WTC11 (cell line): ENCODE data around the gene TPD52L3. TPM values are rescaled to one million over a fixed set of nuclear protein-coding genes. Genes with fewer than 3 reads are reported as not detected.

Experiments used
- ATAC-seq: fragments of 200-7000 bp; cut with Tn5 transposase; 2 replicates; pipeline ENCODE4 v1.10.0; 2021; ENCODE audit warnings: mild to moderate bottlenecking, moderate library complexity
- Bru-seq: library from RNA; stranded (reverse); fragments of 400-500 nt; gene quantifications from one replicate; lab custom pipeline; 2021; lab: Mats Ljungman, UMichigan
- CTCF ChIA-PET: fragments of 300-600 bp; sonication (Branson Sonifier 250); formaldehyde crosslinking; loops from one replicate; lab custom pipeline; 2021; ENCODE audit warnings: antibody characterized with exemption; lab: Charles Lee
- POLR2A ChIA-PET: fragments of 350-600 bp; sonication (Branson Sonifier 250); formaldehyde crosslinking; loops from one replicate; lab custom pipeline; 2021; ENCODE audit warnings: antibody characterized with exemption; lab: Charles Lee
- DNase-seq: peaks from one replicate; pipeline ENCODE4 v3.0.0; 2021; ENCODE audit warnings: low spot score
- H3K27ac Mint-ChIP-seq: 2 replicates; pipeline ENCODE4 v1.8.0; 2021; ENCODE audit warnings: mixed read lengths
- H3K27me3 Mint-ChIP-seq: 2 replicates; pipeline ENCODE4 v1.8.0; 2021; ENCODE audit warnings: low read depth, mild to moderate bottlenecking, moderate library complexity, mixed read lengths
- H3K36me3 Mint-ChIP-seq: 2 replicates; pipeline ENCODE4 v1.8.0; 2021; ENCODE audit warnings: mixed read lengths
- H3K4me1 Mint-ChIP-seq: 2 replicates; pipeline ENCODE4 v1.8.0; 2022; ENCODE audit warnings: mixed read lengths
- H3K4me3 Mint-ChIP-seq: 2 replicates; pipeline ENCODE4 v1.8.0; 2021; ENCODE audit warnings: mild to moderate bottlenecking, moderate library complexity, mixed read lengths
- H3K9me3 Mint-ChIP-seq: 2 replicates; pipeline ENCODE4 v1.8.0; 2021; ENCODE audit warnings: mixed read lengths
- E2F1 ChIP-seq: sonication (generic); formaldehyde crosslinking; IDR thresholded peaks from 2 replicates; pipeline ENCODE4 v1.8.0; 2022; ENCODE audit warnings: mild to moderate bottlenecking, missing genetic modification reagents
- ETV6 ChIP-seq: sonication (generic); formaldehyde crosslinking; IDR thresholded peaks from 2 replicates; pipeline ENCODE4 v1.8.1; 2022; ENCODE audit warnings: mild to moderate bottlenecking, missing genetic modification reagents
- NR3C1 ChIP-seq: sonication (generic); formaldehyde crosslinking; conservative IDR thresholded peaks from 2 replicates; pipeline ENCODE4 v1.8.1; 2023; ENCODE audit warnings: low read depth, mild to moderate bottlenecking, missing genetic modification reagents
- RORB ChIP-seq: fragments of 250-450 bp; sonication (Bioruptor Pico); IDR thresholded peaks from 2 replicates; pipeline ENCODE4 v1.9.0; 2021; ENCODE audit warnings: mild to moderate bottlenecking
- STAT6 ChIP-seq: sonication (generic); formaldehyde crosslinking; conservative IDR thresholded peaks from 2 replicates; pipeline ENCODE4 v1.8.1; 2023; ENCODE audit warnings: mild to moderate bottlenecking, low read depth, missing genetic modification reagents, moderate library complexity
- ZBTB21 ChIP-seq: sonication (generic); formaldehyde crosslinking; IDR thresholded peaks from 2 replicates; pipeline ENCODE4 v1.8.1; 2023; ENCODE audit warnings: mild to moderate bottlenecking, missing genetic modification reagents, borderline replicate concordance
- ZNF121 ChIP-seq: sonication (generic); formaldehyde crosslinking; IDR thresholded peaks from 2 replicates; pipeline ENCODE4 v1.8.0; 2023; ENCODE audit warnings: missing genetic modification reagents
- ZNF219 ChIP-seq: sonication (generic); formaldehyde crosslinking; IDR thresholded peaks from 2 replicates; pipeline ENCODE4 v1.8.0; 2023; ENCODE audit warnings: missing genetic modification reagents, mild to moderate bottlenecking, borderline replicate concordance
- ZNF423 ChIP-seq: fragments of 250-450 bp; sonication (Bioruptor Pico); IDR thresholded peaks from 2 replicates; pipeline ENCODE4 v2.1.2; 2022; ENCODE audit warnings: mild to moderate bottlenecking, moderate library complexity
- ZNF425 ChIP-seq: fragments of 250-450 bp; sonication (Bioruptor Pico); conservative IDR thresholded peaks from 2 replicates; pipeline ENCODE4 v1.9.0; 2021; ENCODE audit warnings: mild to moderate bottlenecking
- long read RNA-seq, 3 experiments: library from RNA in 1 of 3; library from capped mRNA in 1 of 3; library from polyadenylated mRNA in 1 of 3; unstranded in 2 of 3; stranded (forward) in 1 of 3; transcript quantifications; one replicate each; pipeline ENCODE4 v2.0.0, GENCODE V29; 2021
- total RNA-seq: library from RNA; stranded (reverse); gene quantifications from 3 replicates; pipeline ENCODE4 v1.2.3, GENCODE V29; 2021
- TF ChIP-seq, protein P1 (sequence below): sonication (generic); formaldehyde crosslinking; IDR thresholded peaks from 2 replicates; pipeline ENCODE4 v1.8.0; 2022; ENCODE audit warnings: missing genetic modification reagents
- TF ChIP-seq, protein P2 (sequence below): fragments of 250-450 bp; sonication (Bioruptor Pico); IDR thresholded peaks from 2 replicates; pipeline ENCODE4 v1.9.0; 2021; ENCODE audit warnings: mild to moderate bottlenecking, borderline replicate concordance
- TF ChIP-seq, protein P3 (sequence below): sonication (generic); formaldehyde crosslinking; IDR thresholded peaks from 2 replicates; pipeline ENCODE4 v1.8.1; 2023; ENCODE audit warnings: mild to moderate bottlenecking, moderate library complexity, missing genetic modification reagents
- TF ChIP-seq, protein P4 (sequence below): sonication (generic); formaldehyde crosslinking; IDR thresholded peaks from 2 replicates; pipeline ENCODE4 v1.8.1; 2023; ENCODE audit warnings: mild to moderate bottlenecking, missing genetic modification reagents
- TF ChIP-seq, protein P5 (sequence below): sonication (generic); formaldehyde crosslinking; IDR thresholded peaks from 2 replicates; pipeline ENCODE4 v1.8.0; 2022; ENCODE audit warnings: mild to moderate bottlenecking, missing genetic modification reagents

The TPD52L3 gene
- not detected in 3 replicates for total RNA-seq
- Bru-seq, nascent RNA, result not detected
- long read RNA-seq, experiment 1, result 0 reads
- long read RNA-seq, experiment 2, result 0 reads
- long read RNA-seq, experiment 3, result 0 reads

DNA sequence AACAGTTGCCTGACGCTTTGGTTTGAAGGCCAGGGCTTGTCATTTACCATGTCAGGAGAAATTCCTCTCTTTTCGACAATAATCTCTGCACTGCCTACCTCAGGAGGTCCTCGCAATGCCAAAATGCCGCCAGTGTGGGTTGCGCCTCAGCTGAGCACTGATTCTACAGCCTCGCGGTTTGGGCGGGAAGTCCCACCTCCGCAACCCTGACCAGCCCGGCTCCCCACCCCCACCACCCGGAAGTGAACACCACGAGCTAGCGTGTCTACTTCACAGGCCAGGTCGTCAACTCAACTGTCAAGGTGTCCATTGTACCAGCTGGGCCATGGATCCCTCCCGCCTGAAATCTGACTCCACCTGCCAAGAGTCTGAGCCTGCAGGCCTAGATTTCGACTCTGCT is at the start of gene TPD52L3:
TPD52L3 (plus strand) TSS at position 273 of the 400 bp plus-strand sequence. CDS start 221 bp downstream, outside the sequence.
- CTCF ChIA-PET, result interaction anchor here (0.7 to 1.2 kb wide), 3 partner anchors 18 to 442 kb away, joined by 3 read pairs; no protein-coding TSS in a partner anchor
- Mint-ChIP-seq H3K27me3 (peaks cover 4% of the 10 kb centered on the region), H3K9me3 (peaks cover 8% of the 10 kb centered on the region; the same call in 1 of the 2 replicates), H3K4me1 (peaks cover 8% of the 10 kb centered on the region), H3K36me3 (no peaks in the 10 kb centered on the region), H3K27ac (no peak within 1 kb of the TSS), H3K4me3 (no peak within 1 kb of the TSS)
- POLR2A ChIA-PET, result no interaction called here
- ATAC-seq (no peak), DNase-seq (no peak)
- TF ChIP-seq E2F1 (CRISPR knock-in tag), result no peak
- no peak for TF ChIP-seq ZNF121 (CRISPR knock-in tag)
- TF ChIP-seq, protein P1, sequence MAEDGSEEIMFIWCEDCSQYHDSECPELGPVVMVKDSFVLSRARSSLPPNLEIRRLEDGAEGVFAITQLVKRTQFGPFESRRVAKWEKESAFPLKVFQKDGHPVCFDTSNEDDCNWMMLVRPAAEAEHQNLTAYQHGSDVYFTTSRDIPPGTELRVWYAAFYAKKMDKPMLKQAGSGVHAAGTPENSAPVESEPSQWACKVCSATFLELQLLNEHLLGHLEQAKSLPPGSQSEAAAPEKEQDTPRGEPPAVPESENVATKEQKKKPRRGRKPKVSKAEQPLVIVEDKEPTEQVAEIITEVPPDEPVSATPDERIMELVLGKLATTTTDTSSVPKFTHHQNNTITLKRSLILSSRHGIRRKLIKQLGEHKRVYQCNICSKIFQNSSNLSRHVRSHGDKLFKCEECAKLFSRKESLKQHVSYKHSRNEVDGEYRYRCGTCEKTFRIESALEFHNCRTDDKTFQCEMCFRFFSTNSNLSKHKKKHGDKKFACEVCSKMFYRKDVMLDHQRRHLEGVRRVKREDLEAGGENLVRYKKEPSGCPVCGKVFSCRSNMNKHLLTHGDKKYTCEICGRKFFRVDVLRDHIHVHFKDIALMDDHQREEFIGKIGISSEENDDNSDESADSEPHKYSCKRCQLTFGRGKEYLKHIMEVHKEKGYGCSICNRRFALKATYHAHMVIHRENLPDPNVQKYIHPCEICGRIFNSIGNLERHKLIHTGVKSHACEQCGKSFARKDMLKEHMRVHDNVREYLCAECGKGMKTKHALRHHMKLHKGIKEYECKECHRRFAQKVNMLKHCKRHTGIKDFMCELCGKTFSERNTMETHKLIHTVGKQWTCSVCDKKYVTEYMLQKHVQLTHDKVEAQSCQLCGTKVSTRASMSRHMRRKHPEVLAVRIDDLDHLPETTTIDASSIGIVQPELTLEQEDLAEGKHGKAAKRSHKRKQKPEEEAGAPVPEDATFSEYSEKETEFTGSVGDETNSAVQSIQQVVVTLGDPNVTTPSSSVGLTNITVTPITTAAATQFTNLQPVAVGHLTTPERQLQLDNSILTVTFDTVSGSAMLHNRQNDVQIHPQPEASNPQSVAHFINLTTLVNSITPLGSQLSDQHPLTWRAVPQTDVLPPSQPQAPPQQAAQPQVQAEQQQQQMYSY (CRISPR knock-in tag), result no peak
- TF ChIP-seq, protein P2, sequence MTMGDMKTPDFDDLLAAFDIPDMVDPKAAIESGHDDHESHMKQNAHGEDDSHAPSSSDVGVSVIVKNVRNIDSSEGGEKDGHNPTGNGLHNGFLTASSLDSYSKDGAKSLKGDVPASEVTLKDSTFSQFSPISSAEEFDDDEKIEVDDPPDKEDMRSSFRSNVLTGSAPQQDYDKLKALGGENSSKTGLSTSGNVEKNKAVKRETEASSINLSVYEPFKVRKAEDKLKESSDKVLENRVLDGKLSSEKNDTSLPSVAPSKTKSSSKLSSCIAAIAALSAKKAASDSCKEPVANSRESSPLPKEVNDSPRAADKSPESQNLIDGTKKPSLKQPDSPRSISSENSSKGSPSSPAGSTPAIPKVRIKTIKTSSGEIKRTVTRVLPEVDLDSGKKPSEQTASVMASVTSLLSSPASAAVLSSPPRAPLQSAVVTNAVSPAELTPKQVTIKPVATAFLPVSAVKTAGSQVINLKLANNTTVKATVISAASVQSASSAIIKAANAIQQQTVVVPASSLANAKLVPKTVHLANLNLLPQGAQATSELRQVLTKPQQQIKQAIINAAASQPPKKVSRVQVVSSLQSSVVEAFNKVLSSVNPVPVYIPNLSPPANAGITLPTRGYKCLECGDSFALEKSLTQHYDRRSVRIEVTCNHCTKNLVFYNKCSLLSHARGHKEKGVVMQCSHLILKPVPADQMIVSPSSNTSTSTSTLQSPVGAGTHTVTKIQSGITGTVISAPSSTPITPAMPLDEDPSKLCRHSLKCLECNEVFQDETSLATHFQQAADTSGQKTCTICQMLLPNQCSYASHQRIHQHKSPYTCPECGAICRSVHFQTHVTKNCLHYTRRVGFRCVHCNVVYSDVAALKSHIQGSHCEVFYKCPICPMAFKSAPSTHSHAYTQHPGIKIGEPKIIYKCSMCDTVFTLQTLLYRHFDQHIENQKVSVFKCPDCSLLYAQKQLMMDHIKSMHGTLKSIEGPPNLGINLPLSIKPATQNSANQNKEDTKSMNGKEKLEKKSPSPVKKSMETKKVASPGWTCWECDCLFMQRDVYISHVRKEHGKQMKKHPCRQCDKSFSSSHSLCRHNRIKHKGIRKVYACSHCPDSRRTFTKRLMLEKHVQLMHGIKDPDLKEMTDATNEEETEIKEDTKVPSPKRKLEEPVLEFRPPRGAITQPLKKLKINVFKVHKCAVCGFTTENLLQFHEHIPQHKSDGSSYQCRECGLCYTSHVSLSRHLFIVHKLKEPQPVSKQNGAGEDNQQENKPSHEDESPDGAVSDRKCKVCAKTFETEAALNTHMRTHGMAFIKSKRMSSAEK (CRISPR knock-in tag), result no peak
- no peak for TF ChIP-seq STAT6 (CRISPR knock-in tag)
- TF ChIP-seq ZNF219, result no peak
- TF ChIP-seq, protein P3, sequence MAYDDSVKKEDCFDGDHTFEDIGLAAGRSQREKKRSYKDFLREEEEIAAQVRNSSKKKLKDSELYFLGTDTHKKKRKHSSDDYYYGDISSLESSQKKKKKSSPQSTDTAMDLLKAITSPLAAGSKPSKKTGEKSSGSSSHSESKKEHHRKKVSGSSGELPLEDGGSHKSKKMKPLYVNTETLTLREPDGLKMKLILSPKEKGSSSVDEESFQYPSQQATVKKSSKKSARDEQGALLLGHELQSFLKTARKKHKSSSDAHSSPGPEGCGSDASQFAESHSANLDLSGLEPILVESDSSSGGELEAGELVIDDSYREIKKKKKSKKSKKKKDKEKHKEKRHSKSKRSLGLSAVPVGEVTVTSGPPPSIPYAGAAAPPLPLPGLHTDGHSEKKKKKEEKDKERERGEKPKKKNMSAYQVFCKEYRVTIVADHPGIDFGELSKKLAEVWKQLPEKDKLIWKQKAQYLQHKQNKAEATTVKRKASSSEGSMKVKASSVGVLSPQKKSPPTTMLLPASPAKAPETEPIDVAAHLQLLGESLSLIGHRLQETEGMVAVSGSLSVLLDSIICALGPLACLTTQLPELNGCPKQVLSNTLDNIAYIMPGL (CRISPR knock-in tag), result no peak
- TF ChIP-seq ETV6 (CRISPR knock-in tag), result no peak
- TF ChIP-seq ZNF425 (CRISPR knock-in tag), result no peak
- TF ChIP-seq RORB (CRISPR knock-in tag), result no peak
- TF ChIP-seq, protein P4, sequence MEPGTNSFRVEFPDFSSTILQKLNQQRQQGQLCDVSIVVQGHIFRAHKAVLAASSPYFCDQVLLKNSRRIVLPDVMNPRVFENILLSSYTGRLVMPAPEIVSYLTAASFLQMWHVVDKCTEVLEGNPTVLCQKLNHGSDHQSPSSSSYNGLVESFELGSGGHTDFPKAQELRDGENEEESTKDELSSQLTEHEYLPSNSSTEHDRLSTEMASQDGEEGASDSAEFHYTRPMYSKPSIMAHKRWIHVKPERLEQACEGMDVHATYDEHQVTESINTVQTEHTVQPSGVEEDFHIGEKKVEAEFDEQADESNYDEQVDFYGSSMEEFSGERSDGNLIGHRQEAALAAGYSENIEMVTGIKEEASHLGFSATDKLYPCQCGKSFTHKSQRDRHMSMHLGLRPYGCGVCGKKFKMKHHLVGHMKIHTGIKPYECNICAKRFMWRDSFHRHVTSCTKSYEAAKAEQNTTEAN (CRISPR knock-in tag), result no peak
- TF ChIP-seq ZBTB21, result no peak
- TF ChIP-seq, protein P5, sequence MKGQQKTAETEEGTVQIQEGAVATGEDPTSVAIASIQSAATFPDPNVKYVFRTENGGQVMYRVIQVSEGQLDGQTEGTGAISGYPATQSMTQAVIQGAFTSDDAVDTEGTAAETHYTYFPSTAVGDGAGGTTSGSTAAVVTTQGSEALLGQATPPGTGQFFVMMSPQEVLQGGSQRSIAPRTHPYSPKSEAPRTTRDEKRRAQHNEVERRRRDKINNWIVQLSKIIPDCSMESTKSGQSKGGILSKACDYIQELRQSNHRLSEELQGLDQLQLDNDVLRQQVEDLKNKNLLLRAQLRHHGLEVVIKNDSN (CRISPR knock-in tag), result no peak
- TF ChIP-seq NR3C1 (CRISPR knock-in tag), result no peak
- no peak for TF ChIP-seq ZNF423 (CRISPR knock-in tag)
